Smooth muscle cell (in vitro differentiated cells): ENCODE data around the gene SLC9A5. TPM values are rescaled to one million over a fixed set of nuclear protein-coding genes. Genes with fewer than 3 reads are reported as not detected.

Experiments
- DNase-seq: peaks from one replicate; lab custom pipeline; 2025; ENCODE audit not compliant: unreplicated experiment; lab: John Stamatoyannopoulos, UW
- H2AFZ ChIP-seq: fragments of 200-600 bp; sonication (generic); 2 replicates; pipeline ENCODE4 v1.6.0; 2016; ENCODE audit warnings: antibody characterized with exemption, low read depth, mild to moderate bottlenecking
- H3F3A ChIP-seq: fragments of 200-600 bp; sonication (generic); 2 replicates; pipeline ENCODE4 v1.6.0; 2017; ENCODE audit warnings: antibody characterized with exemption, low read depth
- H3K27ac ChIP-seq: fragments of 200-600 bp; sonication (generic); 2 replicates; pipeline ENCODE4 v1.5.1; 2016; ENCODE audit warnings: low read depth, mild to moderate bottlenecking
- H3K27me3 ChIP-seq: fragments of 200-600 bp; sonication (generic); 2 replicates; pipeline ENCODE4 v1.6.1; 2016; ENCODE audit warnings: low read depth, mild to moderate bottlenecking
- H3K36me3 ChIP-seq: fragments of 200-600 bp; sonication (generic); 2 replicates; pipeline ENCODE4 v1.5.1; 2016; ENCODE audit warnings: low read depth
- H3K4me1 ChIP-seq: fragments of 200-600 bp; sonication (generic); 2 replicates; pipeline ENCODE4 v1.5.1; 2016; ENCODE audit warnings: low read depth
- H3K4me2 ChIP-seq: fragments of 200-600 bp; sonication (generic); 2 replicates; pipeline ENCODE4 v1.6.0; 2016; ENCODE audit warnings: mild to moderate bottlenecking
- H3K4me3 ChIP-seq: fragments of 200-600 bp; sonication (generic); 2 replicates; pipeline ENCODE4 v1.5.1; 2016; ENCODE audit warnings: mild to moderate bottlenecking
- H3K79me2 ChIP-seq: fragments of 200-600 bp; sonication (generic); 2 replicates; pipeline ENCODE4 v1.6.0; 2016; ENCODE audit warnings: low read depth, mild to moderate bottlenecking
- H3K9ac ChIP-seq: fragments of 200-600 bp; sonication (generic); 2 replicates; pipeline ENCODE4 v1.6.0; 2016; ENCODE audit warnings: low read depth
- H3K9me3 ChIP-seq: fragments of 200-600 bp; sonication (generic); replicated peaks from 2 replicates; pipeline ENCODE4 v1.5.1; 2016; ENCODE audit warnings: low read depth
- H4K20me1 ChIP-seq: fragments of 200-600 bp; sonication (generic); 2 replicates; pipeline ENCODE4 v1.6.0; 2016; ENCODE audit warnings: low read depth
- WGBS: methylation state at CpG from one replicate; pipeline ENCODE4 v1.1.7; 2016; ENCODE audit warnings: low lambda C conversion rate; 5-methylcytosine and 5-hydroxymethylcytosine counted together
- polyA plus RNA-seq: library from polyadenylated mRNA; unstranded; fragments of >200 nt; fragmentation: Nextera tagmentation; extraction: Ambion mirVana; gene quantifications from 2 replicates; pipeline ENCODE4 v1.2.1, GENCODE V29; 2016
- total RNA-seq: library from RNA; depleted of rRNA; stranded (reverse); fragments of >200 nt; gene quantifications from 2 replicates; pipeline ENCODE4 v1.2.3, GENCODE V29; 2014
- TF ChIP-seq, protein P1 (sequence below): fragments of 200-600 bp; sonication (generic); IDR thresholded peaks from 2 replicates; pipeline ENCODE4 v1.5.1; 2017; ENCODE audit warnings: borderline replicate concordance, mild to moderate bottlenecking, antibody characterized with exemption; ENCODE audit not compliant: insufficient read depth, poor library complexity, severe bottlenecking

The SLC9A5 gene
- total and polyA plus RNA-seq, 2 experiments from 2014 or later: 2.1 to 9.1 TPM

DNA sequence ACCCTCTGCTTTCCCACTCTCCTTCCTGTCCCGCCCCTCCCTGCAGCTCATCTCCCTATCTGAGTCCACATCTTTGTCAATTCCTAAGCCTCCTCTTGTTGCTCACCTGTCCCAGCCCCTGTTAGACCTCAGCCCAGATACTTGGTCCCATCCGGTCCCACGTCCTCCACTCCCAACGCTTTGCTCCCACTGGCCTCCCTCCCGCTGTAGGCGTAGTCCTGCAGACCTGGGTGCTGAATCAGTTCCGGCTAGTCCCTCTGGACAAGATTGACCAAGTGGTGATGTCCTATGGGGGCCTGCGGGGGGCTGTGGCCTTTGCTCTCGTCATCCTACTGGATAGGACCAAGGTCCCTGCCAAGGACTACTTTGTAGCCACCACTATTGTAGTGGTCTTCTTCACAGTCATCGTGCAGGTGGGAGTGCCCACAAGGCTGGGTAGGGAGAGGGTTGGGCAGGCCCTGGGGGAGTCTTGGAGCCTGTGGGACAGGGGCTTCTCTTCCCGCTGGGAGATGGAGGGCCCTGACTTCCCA lies 8.0 kb downstream of the SLC9A5 start:
- H3F3A ChIP-seq: no peaks in the 10 kb centered on the region
- H3K36me3 ChIP-seq: no peaks in the 10 kb centered on the region
- H3K4me2 ChIP-seq: no peak overlapping the region

DNA sequence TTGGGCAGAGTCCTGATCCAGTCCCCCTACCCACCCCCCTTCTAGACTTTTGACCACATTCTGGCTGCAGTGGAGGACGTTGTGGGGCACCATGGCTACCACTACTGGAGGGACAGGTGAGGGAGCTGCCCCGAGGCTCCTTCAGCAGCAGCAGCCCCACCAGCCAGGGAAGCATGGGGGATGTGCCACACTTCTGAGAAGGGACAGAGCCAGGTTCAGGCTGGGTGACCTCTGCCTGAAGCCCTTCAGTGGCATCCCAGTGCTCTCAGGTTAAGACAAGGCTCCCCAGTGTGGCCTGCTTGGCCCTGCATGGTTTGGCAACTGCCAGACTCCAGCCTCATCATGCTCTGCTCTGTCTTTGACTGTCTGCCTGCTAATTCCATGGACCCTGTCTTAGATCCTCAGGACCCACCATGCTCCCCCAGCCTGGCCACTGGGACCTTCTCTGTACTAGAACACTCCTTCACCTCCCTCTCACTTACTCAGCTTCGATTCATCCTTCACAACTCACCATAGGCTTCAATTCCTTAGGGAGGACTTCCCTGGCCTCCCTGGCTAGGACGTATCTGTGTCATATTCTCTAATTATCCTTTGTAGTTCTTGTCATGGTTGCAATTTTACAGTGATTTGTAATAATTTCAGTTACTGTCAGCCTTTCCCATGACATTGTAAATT lies 8.8 kb downstream of the SLC9A5 start:
- Histone ChIP-seq H3K79me2 (no peaks in the 10 kb centered on the region), H3K9me3 (no peaks in the 10 kb centered on the region), H3K27me3 (no peaks in the 10 kb centered on the region), H4K20me1 (no peaks in the 10 kb centered on the region), H3K4me2 (no peak overlapping the region), H2AFZ (no peak overlapping the region), H3K4me1 (no peaks in the 10 kb centered on the region), H3K27ac (no peak overlapping the region), H3F3A (no peaks in the 10 kb centered on the region), H3K9ac (no peak overlapping the region), H3K36me3 (no peaks in the 10 kb centered on the region), H3K4me3 (no peak overlapping the region)
- DNase-seq: no peak
- TF ChIP-seq, protein P1, sequence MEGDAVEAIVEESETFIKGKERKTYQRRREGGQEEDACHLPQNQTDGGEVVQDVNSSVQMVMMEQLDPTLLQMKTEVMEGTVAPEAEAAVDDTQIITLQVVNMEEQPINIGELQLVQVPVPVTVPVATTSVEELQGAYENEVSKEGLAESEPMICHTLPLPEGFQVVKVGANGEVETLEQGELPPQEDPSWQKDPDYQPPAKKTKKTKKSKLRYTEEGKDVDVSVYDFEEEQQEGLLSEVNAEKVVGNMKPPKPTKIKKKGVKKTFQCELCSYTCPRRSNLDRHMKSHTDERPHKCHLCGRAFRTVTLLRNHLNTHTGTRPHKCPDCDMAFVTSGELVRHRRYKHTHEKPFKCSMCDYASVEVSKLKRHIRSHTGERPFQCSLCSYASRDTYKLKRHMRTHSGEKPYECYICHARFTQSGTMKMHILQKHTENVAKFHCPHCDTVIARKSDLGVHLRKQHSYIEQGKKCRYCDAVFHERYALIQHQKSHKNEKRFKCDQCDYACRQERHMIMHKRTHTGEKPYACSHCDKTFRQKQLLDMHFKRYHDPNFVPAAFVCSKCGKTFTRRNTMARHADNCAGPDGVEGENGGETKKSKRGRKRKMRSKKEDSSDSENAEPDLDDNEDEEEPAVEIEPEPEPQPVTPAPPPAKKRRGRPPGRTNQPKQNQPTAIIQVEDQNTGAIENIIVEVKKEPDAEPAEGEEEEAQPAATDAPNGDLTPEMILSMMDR: no peak
- 92% methylated on average over 4 of the region's 4 CpGs for WGBS

More for the DNA sequence above, 8.0 kb downstream of the SLC9A5 start:
- WGBS: 96% methylated on average over 11 of the region's 11 CpGs
- TF ChIP-seq, protein P1: no peak
- Histone ChIP-seq H4K20me1 (no peaks in the 10 kb centered on the region), H3K27ac (no peak overlapping the region), H3K9ac (no peak overlapping the region), H3K79me2 (no peaks in the 10 kb centered on the region), H3K4me3 (no peak overlapping the region), H3K27me3 (no peaks in the 10 kb centered on the region), H3K4me1 (no peaks in the 10 kb centered on the region), H3K9me3 (no peaks in the 10 kb centered on the region), H2AFZ (no peak overlapping the region)
- no peak for DNase-seq

DNA sequence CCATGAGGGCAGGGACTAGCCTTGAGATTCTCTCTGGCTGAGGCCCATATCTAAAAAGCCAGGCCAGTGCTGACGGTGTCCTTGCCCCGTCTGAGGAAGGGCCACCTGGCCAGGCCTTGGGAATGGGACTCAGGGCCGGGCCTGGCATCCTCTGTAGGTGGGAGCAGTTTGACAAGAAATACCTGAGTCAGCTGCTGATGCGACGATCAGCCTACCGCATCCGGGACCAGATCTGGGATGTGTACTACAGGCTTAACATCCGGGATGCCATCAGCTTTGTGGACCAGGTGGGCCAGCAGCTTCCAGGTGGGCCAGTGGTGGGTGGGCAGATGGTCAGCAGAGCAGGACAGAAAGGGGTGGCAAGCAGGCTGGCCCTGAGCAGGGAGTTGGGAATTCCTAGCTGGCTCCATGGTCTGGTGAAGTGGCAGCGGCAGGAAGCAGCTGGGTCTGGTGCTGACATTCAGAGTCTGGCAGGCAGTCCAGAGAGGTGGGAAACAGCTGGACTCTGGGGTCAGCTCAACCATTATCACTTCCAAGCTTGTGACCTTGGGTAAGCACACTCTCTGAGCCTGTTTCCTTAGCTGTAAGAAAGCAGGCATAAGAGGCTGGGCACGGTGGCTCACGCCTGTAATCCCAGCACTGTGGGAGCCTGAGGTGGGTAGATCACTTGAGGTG lies 9.5 kb downstream of the SLC9A5 start:
- no peaks in the 10 kb centered on the region for H4K20me1 ChIP-seq
- no peaks in the 10 kb centered on the region for H3K27me3 ChIP-seq
- H3K9me3 ChIP-seq: no peaks in the 10 kb centered on the region
- no peaks in the 10 kb centered on the region for H3K79me2 ChIP-seq
- H3F3A ChIP-seq: no peaks in the 10 kb centered on the region
- H3K9ac ChIP-seq: no peak overlapping the region
- H3K4me2 ChIP-seq: no peak overlapping the region
- no peak overlapping the region for H3K27ac ChIP-seq
- no peak for DNase-seq
- H3K36me3 ChIP-seq: no peaks in the 10 kb centered on the region
- H3K4me3 ChIP-seq: no peak overlapping the region
- no peaks in the 10 kb centered on the region for H3K4me1 ChIP-seq
- H2AFZ ChIP-seq: no peak overlapping the region
- WGBS: 91% methylated on average over 11 of the region's 11 CpGs
- TF ChIP-seq, protein P1: no peak
